MG63 (cell line): ENCODE measurements around the gene NDUFA8. TPM values are rescaled to one million over a fixed set of nuclear protein-coding genes. Genes with fewer than 3 reads are reported as not detected.

ENCODE experiments used
- DNase-seq: peaks from one replicate; pipeline ENCODE4 v3.0.0-alpha.2; 2020
- H3K27me3 ChIP-seq: fragments of 250-450 bp; sonication (Bioruptor Pico); 2 replicates; pipeline ENCODE4 v1.5.1; 2020; ENCODE audit warnings: mild to moderate bottlenecking, moderate library complexity
- H3K36me3 ChIP-seq: fragments of 250-450 bp; sonication (Bioruptor Pico); 2 replicates; pipeline ENCODE4 v1.5.1; 2020; ENCODE audit warnings: mild to moderate bottlenecking, moderate library complexity
- H3K4me3 ChIP-seq: fragments of 250-450 bp; sonication (Bioruptor Pico); 2 replicates; pipeline ENCODE4 v1.5.1; 2020; ENCODE audit warnings: mild to moderate bottlenecking, moderate library complexity
- H3K9me3 ChIP-seq: fragments of 250-450 bp; sonication (Bioruptor Pico); 2 replicates; pipeline ENCODE4 v1.5.1; 2020; ENCODE audit warnings: mild to moderate bottlenecking, moderate library complexity
- total RNA-seq: library from RNA; depleted of rRNA; stranded (reverse); fragments of >200 nt; shearing (Covaris generic); gene quantifications from 2 replicates; pipeline ENCODE4 v1.2.3, GENCODE V29; 2014; ENCODE audit warnings: low replicate concordance

The NDUFA8 gene
- total RNA-seq, 1 experiment from 2014 or later: 68.0 TPM

DNA sequence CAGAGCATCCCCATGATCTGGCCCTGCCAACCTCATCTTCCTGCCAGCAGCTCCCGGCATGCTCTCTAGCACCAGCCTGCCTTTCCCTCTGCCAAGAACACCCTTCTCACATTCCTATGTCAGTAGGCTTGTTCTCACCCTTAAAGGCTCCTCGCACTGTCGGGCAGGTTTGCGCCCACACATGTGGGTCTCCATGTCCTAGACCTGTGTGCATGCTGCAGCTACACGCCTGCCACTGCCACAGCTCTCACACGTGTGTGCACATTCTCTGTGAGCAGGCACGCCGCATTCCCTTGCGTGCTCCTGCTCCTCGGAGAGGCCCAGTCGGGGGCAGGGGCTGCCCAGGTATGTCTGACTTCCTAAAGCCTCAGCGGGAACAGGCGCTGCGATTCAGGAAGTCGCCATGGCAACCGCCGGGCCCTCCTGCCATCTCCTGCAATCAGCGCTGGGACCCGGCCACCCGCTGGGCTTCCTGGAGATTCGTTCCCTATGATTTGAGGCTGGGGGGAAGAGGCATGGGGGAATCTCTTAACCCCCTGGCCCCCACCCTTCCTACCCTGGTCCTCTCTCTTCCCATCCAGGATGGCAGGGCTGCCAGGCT, 28.1 kb downstream of the NDUFA8 start:
- Histone ChIP-seq H3K36me3 (no peaks in the 10 kb centered on the region), H3K4me3 (no peak overlapping the region), H3K27me3 (no peaks in the 10 kb centered on the region), H3K9me3 (no peaks in the 10 kb centered on the region)
- no peak for DNase-seq

DNA sequence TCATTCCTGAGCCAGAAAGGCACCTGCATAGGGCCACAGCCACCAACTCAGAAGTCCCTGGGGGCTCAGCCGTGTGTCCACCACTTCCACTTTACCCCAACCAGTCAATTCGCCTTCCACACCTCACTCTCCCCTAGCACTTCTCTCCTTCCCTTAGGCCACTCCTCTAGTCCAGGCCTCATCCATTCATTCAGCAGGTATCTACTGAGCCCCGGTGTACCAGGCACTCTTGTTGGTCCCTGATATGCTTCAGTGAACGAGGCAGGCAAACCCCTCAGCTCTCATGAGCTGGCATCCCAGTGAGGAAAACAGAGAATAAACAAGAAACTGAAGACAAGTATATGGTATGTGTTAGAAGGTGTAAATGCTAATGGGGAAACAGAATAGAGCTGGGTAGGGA, 28.7 kb downstream of the NDUFA8 start:
- Histone ChIP-seq H3K9me3 (no peaks in the 10 kb centered on the region), H3K4me3 (no peak overlapping the region), H3K36me3 (no peaks in the 10 kb centered on the region), H3K27me3 (no peaks in the 10 kb centered on the region)
- no peak for DNase-seq

GRCh38 chr9:122129969-122130368, 29.6 kb downstream of the NDUFA8 start:
- Histone ChIP-seq H3K4me3 (no peak overlapping the region), H3K9me3 (no peaks in the 10 kb centered on the region), H3K27me3 (no peaks in the 10 kb centered on the region), H3K36me3 (no peaks in the 10 kb centered on the region)
- no peak for DNase-seq

- Histone ChIP-seq H3K27me3 (no peaks in the 10 kb centered on the region), H3K36me3 (no peaks in the 10 kb centered on the region), H3K9me3 (no peaks in the 10 kb centered on the region), H3K4me3 (no peak overlapping the region)
- DNase-seq: no peak
Measured at GRCh38 chr9:122128969-122129343, 30.6 kb downstream of the NDUFA8 start.

DNA sequence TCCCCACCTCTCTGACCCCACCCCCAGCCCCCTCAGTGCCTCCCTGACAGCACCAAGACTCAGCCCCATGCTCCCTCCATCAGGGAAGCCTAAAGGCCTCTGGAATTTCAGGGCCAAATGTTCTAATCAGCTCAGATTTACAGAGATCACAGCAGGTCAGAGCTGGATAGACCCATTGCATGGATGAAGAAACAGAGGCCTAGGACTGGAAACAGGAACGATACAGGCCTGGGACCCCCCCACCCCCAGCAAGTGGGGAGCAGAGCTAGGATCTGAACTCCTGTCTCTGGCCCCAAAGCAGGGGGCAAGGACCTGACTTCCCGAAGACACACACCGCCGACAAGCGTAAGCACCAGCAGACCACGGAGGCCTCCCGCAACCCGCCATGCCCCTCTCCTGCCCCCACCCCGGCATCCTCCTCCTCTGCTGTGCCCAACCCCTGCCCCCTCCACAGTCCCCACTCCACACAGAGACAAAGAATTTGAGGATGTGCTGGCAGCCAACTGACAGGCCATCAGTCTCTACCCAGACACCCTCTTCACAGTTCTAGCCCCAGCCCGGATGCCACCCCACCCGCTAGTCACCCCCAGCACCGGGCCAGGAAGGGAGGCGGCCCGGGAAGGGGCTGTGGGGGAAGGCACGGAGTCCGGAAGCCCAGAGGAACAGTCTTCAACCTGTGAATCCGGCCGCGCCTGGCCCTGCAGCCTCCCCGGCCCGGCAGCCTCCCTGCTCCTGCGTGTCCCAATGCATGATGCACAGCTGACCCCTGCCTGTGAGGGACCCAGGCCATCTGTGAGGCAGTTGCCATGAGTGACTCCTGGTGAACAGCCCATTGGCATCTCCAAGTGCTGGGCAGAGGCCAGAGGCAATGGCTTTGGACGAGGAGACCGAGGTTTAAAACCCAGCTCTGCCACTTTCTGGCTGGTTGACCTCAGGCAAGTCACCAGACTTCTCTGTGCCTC, 31.3 kb downstream of the NDUFA8 start:
- Histone ChIP-seq H3K9me3 (no peaks in the 10 kb centered on the region), H3K27me3 (no peaks in the 10 kb centered on the region), H3K4me3 (no peak overlapping the region), H3K36me3 (no peaks in the 10 kb centered on the region)
- no peak for DNase-seq

- Histone ChIP-seq H3K9me3 (no peaks in the 10 kb centered on the region), H3K4me3 (no peak overlapping the region), H3K36me3 (no peaks in the 10 kb centered on the region), H3K27me3 (no peaks in the 10 kb centered on the region)
- no peak for DNase-seq
Measured at GRCh38 chr9:122127396-122127798, 32.2 kb downstream of the NDUFA8 start.

DNA sequence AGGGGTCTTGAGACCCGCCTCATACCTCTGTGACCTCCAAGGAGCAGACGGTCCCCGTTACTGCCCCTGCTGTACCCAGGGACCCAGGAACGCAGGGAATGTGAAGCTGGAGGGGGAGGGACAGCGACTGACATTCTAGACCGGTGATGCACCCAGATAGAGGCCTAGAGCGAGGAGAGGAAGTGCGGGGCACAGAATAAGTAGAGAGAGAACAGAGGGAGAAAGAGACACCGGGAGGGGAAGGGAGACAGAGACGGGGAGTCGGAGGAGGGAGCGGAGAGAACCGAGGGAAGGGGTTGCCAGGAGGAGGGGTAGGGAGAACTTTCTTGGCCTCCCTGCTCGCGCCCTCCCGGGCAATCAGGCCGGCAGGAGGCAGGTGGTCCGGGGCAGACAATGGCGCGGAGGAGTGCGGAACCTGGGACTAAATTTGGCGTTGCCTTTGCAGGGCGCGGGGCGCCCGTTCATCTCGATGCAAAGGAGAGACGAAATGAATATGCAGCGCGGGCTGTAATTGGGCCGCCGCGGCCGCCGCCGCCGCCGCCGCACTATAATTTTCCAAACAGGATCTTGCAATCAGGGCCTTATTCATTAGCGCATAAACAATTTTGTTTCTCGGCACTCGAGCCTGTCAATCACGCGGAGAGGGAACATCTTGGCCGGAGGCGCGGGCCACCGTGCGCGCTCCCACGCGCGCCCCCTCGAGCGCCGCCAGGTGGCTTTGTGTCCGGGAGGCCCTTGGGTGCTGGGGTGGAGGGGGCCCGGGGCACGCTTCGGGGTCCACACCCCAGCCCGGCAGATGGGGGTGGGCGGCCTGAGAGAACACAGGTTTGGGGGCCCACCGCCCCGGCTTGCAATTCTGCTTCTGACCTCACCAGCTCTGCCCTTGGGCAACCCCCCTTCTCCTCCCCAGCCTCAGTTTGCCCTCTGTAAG, 33.0 kb downstream of the NDUFA8 start:
- DNase-seq: no peak
- no peak overlapping the region for H3K4me3 ChIP-seq

GRCh38 chr9:122125509-122126330, 33.9 kb downstream of the NDUFA8 start:
- no peak for DNase-seq
- H3K27me3 ChIP-seq: no peaks in the 10 kb centered on the region
- H3K9me3 ChIP-seq: no peaks in the 10 kb centered on the region
- no peaks in the 10 kb centered on the region for H3K36me3 ChIP-seq
- no peak overlapping the region for H3K4me3 ChIP-seq

More for the DNA sequence above, 33.0 kb downstream of the NDUFA8 start:
- H3K9me3 ChIP-seq: no peaks in the 10 kb centered on the region
- H3K36me3 ChIP-seq: no peaks in the 10 kb centered on the region
- H3K27me3 ChIP-seq: no peaks in the 10 kb centered on the region

DNA sequence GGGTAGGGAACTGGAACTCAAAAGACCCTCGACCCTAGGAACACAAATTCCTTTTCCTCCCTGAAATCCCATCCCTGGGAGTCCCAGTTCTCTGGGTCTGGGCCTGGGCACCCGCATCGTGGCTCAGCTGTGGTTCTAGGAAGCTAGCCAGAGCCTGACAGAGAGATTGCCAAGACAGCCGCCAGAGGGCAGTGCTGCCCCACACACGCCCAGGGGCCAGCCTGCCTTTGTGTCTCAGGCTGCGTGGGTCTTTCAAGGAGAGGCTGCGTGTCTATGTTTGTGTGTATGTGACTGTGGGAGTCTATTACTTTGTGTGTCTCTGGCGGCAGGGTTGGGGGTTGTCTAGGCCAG, 34.4 kb downstream of the NDUFA8 start:
- peak; percentile 56 for DNase-seq
- Histone ChIP-seq H3K27me3 (no peaks in the 10 kb centered on the region), H3K4me3 (no peak overlapping the region)

DNA sequence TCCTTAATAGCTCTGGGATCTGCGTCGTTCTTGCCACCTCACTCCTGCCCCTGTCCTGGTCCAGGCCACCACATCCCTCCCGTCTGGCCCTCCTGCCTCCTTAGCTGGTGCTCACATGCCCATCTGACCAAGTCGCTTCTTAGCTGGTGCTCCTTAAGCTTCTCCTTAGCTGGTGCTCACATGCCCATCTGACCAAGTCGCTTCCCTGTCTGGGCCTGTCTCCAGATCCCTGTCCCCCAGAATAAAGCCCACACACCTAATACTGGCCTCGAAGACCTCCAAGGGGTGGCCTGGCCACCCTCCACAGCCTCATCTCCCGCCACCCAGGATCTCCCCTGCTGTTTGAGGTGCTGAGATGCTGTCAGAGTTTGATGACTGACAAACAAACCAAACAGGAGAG, 35.1 kb downstream of the NDUFA8 start:
- no peaks in the 10 kb centered on the region for H3K36me3 ChIP-seq
- H3K27me3 ChIP-seq: no peaks in the 10 kb centered on the region
- DNase-seq: no peak
- no peaks in the 10 kb centered on the region for H3K9me3 ChIP-seq
- no peak overlapping the region for H3K4me3 ChIP-seq

More for the DNA sequence above, 34.4 kb downstream of the NDUFA8 start:
- Histone ChIP-seq H3K9me3 (no peaks in the 10 kb centered on the region), H3K36me3 (no peaks in the 10 kb centered on the region)

DNA sequence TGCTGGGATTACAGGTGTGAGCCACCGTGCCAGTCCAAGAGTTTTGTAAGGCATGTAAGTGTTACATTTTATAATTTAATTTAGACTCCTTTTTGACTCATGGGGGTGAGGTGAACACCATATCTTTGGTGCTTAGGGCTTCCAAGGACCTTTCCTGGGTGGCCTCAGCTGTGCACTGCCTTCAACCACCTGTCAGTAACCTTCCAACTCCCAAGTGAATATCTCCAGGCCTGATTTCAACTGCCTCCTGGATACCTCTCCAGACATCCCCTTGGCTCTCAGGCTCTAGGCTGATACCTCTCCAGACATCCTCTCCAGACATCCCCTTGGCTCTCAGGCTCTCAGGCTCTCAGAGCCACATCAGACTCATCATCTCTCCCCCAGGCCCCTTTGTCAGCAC, 35.5 kb downstream of the NDUFA8 start:
- H3K9me3 ChIP-seq: no peaks in the 10 kb centered on the region
- DNase-seq: no peak
- no peak overlapping the region for H3K4me3 ChIP-seq
- H3K27me3 ChIP-seq: no peaks in the 10 kb centered on the region
- no peaks in the 10 kb centered on the region for H3K36me3 ChIP-seq

DNA sequence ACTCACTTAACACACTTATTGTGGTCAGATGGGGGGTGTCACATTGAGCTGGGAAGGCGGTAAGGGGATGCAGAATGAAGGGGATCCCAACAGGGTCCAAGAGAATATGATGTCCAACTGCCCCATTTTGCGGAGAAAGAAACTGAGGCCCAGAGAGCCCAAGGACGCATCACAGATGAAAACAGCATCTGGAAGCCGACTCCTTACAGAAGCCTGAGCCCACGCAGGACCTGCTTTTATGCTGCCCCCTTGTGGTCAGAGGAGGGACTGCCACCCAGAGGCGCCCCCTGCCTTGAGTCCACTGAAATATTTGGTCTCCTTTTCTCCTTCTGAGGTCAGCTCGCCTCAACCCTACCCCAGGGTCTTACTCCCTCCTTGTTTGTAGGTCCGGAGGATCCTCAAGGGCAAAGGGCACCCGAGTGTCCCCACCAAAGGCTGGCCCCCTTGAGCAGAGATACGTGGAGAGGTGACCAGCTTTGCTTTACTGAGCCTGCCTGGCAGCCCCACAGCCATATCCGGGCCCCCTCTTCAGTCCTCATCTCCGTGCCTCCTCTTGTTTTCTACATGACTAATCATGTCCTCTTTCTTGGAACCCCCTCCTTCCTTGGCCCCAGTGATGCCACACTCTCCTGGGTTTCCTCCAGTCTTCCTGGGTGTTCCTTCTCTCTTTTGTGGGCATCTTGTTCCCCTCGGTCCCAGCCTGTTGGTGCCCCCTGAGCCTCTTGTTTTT, 36.5 kb downstream of the NDUFA8 start:
- no peaks in the 10 kb centered on the region for H3K27me3 ChIP-seq
- DNase-seq: peak; percentile 33
- H3K36me3 ChIP-seq: no peaks in the 10 kb centered on the region
- no peak overlapping the region for H3K4me3 ChIP-seq
- no peaks in the 10 kb centered on the region for H3K9me3 ChIP-seq

DNA sequence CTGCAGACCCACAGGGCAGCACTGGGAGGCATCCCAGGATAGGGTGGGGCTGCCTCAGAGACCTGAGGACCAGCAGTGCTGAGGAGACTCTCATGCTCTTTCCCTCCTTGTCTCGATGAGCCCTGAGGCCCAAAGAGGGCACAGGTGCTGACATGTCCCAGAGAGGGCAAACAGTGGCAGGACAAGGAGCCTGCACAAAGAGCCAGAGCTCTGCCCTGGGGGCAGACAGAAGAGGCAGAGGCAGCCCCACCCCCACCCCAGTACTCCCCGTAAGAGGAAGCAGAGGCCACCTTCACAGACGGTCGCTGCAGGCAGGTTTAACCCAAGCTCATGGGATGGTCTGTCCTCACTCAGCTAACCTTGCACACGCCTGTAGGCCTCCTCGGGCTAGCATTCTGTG, 37.1 kb downstream of the NDUFA8 start:
- Histone ChIP-seq H3K36me3 (no peaks in the 10 kb centered on the region), H3K27me3 (no peaks in the 10 kb centered on the region), H3K4me3 (no peak overlapping the region), H3K9me3 (no peaks in the 10 kb centered on the region)
- DNase-seq: no peak

- Histone ChIP-seq H3K27me3 (no peaks in the 10 kb centered on the region), H3K36me3 (no peaks in the 10 kb centered on the region), H3K9me3 (no peaks in the 10 kb centered on the region), H3K4me3 (no peak overlapping the region)
- no peak for DNase-seq
Measured at GRCh38 chr9:122121931-122122330, 37.6 kb downstream of the NDUFA8 start.

DNA sequence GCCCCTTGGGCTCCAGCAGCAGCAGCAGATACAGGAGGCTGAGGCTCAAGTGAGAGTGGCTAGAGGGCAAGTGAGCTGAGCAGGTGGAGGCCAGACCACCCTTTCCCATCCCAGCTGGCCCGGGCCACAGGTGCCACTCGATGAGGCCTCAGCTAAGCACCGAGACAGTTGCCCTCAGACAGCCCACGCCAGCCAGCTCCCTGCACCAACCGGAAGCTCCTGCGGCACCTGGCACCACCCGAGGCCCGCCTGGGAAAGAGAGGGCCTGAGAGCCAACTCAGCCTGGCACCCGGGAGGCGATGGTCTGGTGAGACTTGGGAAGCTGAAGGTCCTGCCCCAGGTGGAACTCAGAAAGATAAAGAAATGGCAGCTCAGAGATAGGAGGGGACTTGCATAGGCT, 38.2 kb downstream of the NDUFA8 start:
- Histone ChIP-seq H3K9me3 (no peaks in the 10 kb centered on the region), H3K36me3 (no peaks in the 10 kb centered on the region), H3K27me3 (no peaks in the 10 kb centered on the region), H3K4me3 (no peak overlapping the region)
- no peak for DNase-seq
